DOHH2 (cell line): ENCODE measurements around the gene PIK3CB.

ENCODE experiments used
- CTCF ChIP-seq: fragments of 200-600 bp; sonication (generic); IDR thresholded peaks from one replicate; pipeline ENCODE4 v1.5.1; 2014; ENCODE audit warnings: antibody characterized with exemption, mild to moderate bottlenecking, low read depth, low read length; ENCODE audit not compliant: poor library complexity, severe bottlenecking
- EZH2phosphoT487 ChIP-seq: fragments of 200-600 bp; sonication (generic); IDR thresholded peaks from 2 replicates; pipeline ENCODE4 v1.6.1; 2017; ENCODE audit warnings: borderline replicate concordance, mild to moderate bottlenecking, antibody characterized with exemption, low read length, moderate library complexity, mixed read lengths

GRCh38 chr3:138646513-138646912 is 188.2 kb downstream of the PIK3CB start:
- TF ChIP-seq CTCF: no peak
- TF ChIP-seq EZH2phosphoT487: no peak
